Activated naive CD4-positive, alpha-beta T cell treated with Interleukin-2 at 50 U/mL for 16 hours (primary cell): ENCODE measurements around the gene AHDC1.

Source experiments
- DNase-seq: peaks from one replicate; pipeline ENCODE4 v3.0.0-alpha.2; 2020

AHDC1 gene

DNA sequence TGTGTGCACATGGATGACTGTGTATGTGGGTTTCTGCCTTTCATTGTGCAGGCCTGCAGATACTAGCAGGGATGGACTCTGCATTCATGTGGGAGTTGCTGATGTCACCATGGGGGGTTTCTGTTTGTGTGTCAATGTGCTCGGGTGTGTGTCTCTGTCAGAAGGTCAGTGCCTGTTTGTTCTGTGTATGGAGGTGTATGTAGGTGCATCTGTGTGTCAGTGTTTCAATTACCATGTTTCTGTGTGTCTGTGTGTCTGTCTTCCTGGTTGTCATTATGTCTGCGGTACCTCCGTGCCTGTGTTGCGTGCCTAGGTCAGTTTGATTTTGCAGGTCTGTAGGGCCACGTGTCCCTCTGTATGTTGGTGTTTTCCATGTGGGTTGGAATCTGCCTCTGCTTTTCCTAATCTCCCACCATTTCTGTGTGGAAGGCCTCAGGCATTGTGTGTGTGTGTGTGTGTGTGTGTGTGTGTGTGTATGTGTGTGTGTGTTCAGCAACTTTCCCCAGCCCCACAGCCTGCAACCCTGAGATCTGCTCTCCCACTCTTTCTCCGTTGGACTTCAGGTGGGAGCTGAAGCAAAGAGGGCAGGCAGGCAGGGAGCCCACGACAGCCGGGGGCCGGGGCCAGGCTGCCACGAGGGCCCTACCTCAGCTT is 77.2 kb downstream of the AHDC1 start:
- peak; percentile 23 for DNase-seq

DNA sequence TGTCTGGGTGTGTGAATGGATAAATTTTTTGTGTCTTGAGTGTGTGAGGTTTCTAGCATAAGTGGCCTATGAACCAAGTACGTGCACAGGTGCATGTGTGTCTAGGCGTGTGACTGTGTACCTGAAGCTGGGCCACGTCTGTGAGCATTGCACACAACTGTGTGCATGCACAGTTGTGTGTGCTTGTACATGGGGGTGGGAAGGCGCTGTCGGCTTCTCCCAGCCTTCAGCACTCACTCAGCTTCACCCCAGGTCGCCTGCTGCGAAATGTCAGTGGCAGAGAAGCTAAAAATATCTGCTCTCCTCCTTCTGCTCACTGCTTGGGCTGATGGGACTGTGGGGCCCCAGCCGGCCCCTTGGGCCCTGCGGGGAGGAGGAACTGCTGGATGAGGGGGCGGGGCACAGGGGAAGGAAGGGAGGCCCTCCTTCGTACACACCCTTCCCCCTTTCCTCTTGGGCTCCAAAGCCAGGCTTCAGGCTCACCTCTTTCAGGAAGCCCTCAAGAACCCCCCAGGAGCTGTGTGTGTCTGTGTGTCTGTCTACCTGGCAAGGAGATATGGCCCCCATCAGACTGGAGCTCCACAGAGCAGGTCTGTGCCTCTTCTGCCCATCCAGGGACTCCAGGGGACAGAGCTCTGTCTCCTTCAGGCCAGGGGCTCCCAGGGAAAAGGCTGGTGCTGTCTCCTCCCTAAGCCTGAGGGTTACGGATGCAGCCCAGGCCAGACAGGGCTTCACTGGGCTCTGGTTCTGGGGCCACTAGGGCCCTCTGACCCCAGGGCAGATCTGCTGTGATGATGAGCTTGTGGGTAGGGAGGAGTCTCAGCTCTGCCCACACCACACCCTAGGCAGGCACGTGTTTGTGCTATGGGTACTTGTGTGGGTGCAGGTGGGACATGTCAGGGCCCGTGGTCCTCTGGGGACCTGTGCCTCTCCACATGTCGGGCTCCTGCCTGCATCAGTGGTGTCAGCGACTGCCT is 78.4 kb downstream of the AHDC1 start:
- peak; percentile 55 for DNase-seq

DNA sequence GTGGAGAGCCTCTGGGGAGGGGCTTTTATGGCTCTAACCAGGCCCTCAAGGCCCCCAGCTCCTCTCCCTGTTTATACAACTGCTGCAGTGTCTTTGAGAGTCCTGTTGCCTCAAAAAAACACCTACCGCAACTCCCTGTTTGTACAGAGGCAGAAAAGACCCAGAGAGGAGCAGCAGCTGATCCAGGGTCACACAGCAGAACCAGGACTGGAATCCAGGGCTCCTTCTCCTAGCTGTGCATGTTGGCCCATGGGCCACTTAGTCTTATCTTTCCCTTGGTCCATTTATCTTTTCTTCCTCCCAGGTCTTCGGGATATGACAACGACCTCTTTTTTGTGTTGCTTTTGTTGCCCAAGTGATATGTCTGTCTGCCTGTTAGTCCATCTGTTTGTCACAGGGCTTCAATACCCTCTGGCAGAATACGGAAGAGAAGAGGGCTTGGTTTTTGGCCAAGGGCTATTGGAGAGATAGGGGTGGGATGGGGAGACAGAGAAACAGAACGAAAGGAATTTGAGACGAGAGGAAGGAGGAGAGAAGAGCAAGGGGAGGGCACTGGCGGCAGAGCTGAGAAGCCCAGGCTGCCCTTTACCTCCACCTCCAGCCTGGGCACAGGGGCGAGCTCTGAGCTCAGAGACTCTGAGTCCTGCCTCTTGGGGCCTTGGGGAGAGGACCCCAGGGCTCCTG is 80.5 kb downstream of the AHDC1 start:
- DNase-seq, result no peak

DNA sequence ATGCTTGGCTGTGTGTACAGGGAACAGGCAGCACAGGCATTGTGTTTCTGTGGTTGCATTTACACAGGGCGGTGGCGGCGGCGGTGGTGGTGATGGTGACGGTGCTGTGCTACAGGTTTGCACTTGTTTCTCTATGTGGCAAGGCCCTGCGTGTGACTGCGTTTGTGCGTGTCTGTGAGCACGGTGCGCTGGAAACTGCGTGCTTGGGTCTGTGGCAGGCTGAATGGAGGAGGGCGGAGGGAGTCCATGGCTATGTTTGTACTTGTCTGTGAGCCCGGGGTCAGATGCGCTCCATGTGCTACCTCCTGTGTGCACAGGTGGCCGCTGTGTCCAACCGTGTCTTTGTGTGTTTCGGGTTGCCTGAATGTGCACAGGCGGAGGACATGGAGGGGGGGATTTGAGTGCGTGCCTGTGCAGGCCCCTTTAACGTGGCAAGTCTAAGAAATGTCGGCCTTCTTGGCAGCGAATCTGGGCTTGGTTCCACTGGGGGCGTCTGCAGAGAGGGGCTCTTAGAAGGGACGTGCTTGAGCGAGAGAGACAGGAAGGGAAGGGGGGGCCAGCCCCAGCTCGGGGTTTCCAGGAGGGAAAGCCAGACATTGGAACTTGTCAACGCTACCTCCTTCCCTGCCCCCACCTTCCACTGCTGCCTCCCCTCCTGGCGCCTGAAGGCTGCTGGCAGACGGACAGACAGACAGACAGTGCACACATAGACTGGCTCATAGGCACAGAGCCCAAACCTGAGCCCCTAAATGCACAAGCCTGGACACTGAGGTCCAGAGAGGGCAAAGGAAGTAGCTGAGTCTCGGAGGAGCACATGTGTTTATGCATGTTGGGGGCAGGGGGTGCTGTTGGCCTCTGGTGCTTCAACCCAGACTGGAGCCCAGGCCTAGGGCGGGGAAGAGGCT is 81.3 kb downstream of the AHDC1 start:
- DNase-seq, result peak; percentile 72

DNA sequence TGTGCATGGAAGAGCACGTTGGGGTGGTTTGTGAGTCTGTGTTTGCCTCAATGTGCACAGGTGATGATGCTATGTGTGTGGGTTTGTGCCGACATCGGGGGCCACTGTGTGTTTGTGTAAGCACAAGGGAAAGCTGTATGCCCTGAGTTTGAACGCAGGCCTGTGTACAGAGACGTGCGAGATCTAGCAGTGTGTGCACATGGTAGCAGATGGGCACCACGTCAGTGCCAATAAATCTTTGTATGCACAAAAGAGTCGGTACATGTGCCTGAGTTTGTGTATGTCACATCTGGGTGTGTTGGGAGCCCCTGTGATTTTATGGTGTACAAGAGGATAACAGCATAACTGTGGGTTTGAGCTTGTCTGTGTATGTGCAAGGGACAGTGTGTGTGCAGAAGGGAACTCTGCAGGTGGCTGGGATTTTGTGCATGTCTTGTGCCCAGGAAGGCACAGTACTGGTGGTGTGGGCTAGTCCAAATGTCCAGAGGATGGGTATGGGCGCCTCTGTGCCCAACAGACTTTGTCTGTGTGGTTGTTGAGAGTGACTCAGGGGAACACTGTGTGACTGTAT is 82.0 kb downstream of the AHDC1 start:
- peak; percentile 16 for DNase-seq

DNA sequence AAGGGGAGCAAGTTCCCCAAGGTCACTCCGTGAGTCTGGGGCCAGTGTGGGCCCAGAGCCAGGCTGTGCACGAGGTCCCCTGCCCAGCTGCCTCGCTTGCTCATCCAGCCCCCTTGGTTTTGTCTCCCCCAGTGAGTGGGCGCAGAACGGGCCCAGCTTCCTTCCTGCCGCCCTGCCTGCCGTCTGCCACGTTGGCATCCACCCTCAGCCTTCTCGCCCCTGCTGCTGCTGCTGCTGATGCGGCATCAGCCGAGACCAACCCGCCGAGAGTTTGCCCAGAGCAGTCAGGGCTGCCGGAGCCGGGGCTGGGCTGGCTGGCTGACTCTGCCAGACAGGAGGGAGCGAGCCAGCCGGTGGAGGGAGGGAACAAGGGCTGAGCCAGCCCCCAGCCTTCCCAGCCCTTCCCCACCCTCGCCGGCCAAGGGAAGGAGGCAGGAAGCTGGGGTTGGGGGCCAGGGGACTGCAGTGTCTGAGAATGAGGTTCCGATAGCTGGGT is 82.6 kb downstream of the AHDC1 start:
- peak; percentile 59 for DNase-seq

DNA sequence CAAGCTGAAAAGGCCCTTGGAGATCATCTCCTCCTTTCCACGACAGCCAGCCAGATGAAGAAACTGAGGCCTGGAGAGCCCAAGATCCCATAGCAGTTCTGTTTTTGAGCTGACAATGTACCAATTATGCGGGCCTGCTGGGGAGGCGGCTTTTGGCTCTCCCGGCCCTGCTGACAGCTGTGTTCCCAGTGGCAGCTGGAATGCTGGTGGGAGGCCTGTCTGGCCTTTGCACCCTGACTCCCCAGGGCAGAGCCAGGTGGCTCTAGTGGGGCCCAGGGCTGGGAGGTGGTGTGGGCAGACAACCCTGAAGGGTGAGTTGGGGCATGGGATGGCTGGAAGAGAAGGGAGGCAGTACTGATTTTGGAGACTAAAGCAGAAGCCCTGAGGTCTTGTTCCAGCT is 83.3 kb downstream of the AHDC1 start:
- DNase-seq, result no peak

DNA sequence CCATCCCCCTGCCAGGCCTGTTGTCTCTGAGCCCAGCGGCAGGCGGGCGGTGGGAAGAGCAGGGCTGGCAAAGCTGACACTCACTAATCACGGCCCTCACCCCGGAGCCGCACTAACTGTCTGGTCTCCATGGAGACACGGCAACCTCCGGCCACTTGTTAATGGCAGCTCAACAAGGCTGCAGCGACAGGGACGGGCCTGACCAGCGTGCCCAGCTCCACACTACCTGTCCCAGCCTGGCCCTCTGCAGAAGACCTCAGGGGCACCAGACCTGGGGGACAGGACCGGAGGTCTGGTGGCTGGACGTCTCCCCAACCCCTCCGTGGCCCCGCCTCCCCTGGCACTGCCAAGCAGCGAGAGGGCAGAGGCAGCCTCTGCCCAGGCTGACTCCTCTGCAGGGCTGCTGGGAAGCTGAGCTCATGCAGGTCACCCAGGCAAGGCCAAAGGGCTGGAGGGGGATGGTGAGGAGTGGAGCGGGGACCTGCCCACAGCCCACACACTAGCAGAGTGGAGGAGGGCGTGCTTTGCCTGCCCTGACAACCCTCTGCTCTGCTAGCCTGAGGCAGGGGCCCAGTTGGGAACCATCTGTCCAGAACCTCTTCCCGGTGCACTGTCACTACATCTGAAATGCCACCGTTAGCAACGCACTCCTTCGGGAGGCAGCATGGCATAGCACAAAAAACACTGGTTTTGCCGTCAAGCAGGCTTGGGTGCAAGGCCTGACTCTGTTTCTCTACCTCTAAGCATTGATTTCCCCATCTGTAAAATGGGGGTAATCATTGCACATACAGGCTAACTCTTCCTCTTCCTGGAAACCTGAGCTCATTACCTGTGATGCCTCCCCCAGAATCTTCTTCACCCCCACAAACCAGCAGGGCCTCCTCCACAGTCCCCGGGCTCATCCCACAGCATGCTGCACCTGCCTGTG is 84.3 kb downstream of the AHDC1 start:
- no peak for DNase-seq

DNA sequence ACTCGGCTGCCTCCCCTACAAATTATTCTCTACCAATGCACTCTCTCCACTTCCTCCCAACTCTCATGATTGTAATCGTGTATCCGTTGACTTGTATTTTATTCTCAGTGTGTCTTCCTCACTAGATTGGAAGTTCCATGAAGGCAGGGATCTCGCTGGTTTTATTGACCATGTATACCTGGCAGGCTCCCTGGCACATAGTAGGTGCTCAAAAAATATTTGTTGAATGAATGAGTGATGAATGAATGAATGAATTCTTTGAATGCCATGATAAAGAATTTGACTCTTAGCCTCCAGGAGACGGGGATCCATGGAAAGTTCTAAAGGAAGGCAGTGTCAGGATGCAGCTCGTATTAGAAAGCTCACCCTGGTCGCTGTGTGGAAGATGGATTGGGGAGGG is 85.1 kb downstream of the AHDC1 start:
- no peak for DNase-seq

DNA sequence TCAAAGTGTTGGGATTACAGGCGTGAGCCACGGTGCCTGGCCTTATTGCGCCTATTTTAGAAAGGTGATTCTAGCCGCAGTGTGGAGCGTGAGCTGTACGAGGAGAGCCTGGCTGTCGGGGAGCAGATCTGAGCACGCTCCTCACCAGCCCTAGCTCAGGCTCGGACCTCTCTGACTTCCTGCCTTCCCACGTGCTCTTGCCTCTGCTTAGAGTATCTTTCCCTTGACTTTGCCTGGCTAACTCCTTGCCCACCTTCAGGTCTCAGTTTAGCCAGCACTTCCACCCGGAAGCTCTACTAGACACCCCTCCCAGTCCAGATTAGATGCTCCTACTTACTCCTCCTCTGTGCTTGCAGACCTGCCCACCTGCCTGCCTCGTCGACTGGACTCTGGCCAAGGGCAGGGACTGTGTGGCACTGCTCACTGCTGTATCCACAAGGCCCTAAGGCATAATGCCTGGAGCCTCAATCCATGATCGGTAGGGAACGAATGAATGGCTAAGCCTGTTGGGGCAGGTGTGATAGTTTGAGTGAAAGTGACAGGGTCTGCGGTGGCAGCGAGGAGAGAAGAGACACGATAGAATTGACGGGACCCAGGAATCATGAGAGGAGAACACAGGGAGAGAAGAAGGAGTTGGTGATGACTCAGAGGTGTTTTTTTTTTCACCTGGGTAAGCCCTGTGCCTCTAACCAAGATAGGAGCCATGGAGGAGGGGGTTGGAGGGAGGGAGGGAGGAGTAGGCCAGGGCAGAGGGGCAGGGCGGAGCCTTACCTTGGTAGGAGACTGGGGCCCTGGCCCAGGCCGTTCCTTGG is 85.8 kb downstream of the AHDC1 start:
- no peak for DNase-seq

DNA sequence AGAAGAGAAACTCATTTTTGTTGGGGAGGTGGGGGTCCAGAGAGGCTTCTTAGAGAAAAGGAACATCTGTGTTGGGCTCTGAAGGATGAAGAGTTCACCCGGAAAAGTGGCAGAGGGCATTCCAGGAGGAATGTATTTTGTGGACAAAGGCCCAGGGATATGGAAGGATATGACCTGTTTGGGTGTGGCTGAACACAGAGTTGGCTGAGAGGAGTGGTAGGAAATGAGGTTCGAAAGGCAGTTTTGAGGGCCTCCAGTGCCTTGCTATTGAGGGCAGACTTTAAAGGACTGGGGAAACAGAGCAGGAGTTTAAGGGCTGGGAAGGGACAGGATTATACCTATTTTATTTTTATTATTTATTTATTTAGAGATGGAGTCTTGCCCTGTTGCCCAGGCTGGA is 86.6 kb downstream of the AHDC1 start:
- DNase-seq, result no peak

DNA sequence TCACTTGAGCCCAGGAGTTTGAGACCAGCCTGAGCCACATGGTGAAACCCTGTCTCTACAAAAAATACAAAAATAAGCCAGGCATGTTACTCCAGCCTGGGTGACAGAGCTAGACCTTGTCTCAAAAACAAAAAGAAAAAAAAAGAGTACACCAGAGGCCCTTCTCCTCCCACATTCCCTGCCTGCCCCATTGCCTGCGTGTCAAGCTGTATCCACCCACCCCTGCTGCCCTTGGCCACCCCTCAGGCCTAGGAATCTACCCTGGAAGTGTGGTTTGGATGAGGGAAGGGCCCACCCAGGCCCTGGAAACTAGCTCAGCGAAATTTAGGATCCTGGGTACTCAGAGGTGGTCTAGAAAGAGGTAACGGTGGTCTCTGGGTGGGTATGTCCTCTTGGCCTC is 88.3 kb downstream of the AHDC1 start:
- no peak for DNase-seq

DNA sequence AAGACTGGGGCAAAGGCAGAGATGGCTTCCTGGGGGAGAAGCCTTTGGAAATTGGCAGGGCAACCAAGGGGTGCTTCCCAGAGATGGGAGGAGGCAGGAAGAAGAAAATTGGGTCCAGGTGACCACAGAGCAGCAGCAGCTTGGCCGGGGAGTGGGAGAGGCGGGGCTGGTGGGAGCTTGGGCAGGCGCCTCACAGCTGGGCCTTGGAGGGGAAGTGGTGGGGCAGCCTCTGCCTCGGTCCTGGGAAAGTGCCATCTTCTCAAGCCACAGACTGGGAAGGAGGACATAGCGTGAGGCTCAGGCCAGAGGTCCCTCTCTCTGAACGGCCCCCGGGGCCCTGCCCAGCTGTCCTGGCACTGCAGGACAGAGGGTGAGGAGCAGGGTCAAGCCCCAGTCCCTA is 90.0 kb downstream of the AHDC1 start:
- no peak for DNase-seq

DNA sequence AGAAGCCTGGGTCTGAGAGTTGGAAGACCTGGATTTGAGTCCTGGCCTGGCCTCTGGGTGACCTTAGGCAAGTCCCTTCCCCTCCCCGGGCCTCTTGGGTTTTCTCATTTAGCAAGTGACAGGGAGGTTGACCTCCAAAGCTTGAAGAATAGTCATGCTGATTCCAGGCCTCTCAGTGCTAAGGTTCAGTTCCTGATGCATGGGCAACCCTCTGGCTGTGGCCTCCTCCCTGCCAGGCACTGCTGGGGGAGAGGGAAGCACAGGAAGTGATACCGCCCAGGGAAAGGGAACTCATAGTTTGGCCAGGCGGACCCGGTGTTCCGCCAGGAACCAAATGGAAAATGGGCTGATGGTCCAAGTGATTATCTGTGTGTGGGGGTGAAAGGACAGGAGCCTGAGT is 90.4 kb downstream of the AHDC1 start:
- no peak for DNase-seq

DNA sequence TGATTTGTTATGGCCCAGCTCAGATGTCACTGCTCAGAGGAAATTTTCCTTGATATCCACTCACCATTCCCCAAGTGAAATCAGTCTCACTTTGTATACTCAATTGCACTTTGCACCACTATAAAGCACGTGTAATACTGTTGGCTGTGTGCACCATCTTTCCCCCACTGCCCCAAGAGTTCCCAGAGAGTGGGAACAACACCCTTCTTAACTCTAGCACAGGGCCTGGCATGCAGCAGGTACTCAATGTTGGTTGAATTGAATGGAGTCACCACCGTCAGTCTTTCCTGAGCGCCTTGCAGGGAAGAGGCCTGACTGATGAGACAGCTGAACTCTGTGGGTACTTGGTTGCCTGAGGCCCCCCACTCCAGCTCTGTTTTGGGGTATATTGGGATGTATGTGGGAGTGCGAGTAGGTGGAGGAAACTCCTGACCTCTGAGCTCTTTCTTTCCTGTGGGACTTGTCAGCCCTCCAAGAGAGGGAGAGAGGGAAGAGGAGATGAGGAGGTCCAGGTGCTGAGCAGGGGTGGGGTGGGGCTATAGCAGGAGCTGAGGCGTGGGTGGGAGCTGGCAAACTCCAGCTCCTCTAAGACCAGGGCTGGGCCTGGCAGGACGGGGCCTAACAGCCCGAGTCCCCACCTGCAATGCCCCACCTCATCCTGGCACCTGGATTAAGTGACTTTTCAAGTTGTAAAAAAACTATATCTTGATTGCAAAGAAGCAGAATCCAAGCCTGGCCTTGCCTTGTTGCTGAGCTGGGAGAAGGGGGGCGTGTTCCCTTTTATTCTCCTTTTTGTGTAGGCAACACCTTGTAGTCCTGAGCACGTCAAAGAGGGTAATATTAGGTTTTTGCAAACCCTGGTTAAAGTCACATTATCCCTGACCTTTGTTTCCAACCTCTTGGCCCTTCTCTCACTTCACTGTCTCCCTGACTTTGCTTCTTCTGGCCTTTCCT is 94.5 kb downstream of the AHDC1 start:
- no peak for DNase-seq

DNA sequence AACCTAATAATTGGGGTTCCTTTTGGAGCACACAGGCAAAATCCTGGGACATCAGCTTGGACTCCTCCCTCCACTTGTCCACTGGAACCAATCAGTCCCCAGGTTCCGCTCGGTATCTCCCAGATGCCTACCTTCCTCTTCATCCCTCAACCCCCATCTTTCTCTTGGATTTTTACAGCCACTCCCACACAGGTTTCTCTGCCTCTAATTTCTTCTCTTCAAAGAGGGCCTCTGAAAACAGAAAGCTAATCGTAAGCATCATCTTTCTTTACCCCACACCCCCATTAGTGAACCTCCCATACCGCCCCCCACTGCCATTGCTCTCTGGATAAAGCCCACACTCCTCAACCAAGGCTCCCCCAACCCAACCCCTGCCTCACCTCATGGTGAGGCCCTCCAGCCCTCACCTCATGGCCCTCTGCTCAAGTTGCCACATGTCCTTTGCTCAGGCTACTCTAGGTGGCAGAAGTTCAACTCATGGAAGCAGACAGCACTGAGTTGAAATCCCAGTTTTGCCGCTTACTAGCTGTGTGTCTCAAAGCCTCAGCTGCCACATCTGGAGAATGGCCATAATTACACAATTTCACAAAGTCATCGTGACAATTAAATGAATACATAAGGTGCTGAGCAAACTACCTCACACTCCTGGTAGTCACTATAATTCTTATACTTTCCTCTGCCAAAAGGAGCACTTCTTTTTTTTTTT is 95.8 kb downstream of the AHDC1 start:
- DNase-seq, result no peak

DNA sequence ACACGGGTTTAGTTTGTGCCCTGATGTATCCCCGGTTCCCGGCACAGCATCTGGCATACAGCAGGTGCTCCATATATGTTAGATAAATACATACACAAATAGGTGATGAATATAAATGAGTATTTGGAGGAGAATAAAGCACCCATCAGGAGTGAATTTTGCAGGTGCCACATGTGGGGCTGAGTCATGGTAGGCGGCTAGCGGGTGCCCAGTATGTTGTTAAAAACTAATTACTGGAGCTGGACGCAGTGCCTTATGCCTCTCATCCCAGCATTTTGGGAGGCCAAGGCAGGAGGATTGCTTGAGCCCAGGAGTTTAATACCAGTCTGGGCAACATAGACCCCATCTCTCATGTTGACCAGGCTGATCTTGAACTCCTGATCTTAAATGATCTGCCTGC is 97.2 kb downstream of the AHDC1 start:
- no peak for DNase-seq

DNA sequence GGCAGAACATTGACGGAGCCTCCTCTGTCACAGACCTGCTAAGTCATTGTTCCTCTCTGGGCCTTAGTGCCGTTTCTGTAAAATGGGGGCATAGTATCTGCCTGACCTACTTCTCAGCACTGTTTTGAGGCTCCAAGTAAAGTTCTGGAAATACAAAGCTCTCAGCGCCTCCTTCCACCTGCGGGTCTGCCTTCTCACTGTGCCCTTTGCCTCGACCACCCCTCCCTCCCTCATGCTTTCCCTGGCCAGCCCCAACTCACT is 98.6 kb downstream of the AHDC1 start:
- no peak for DNase-seq
